Activated CD8-positive, alpha-beta memory T cell treated with anti-CD3 and anti-CD28 coated beads for 4 hours (primary cell): ENCODE results near the gene PEX16.

Source experiments
- DNase-seq, 2 donors: peaks; one replicate each; pipeline ENCODE4 v3.0.0-alpha.2; 2020; ENCODE audit warnings: low read depth in 2 of 2

PEX16 gene

DNA sequence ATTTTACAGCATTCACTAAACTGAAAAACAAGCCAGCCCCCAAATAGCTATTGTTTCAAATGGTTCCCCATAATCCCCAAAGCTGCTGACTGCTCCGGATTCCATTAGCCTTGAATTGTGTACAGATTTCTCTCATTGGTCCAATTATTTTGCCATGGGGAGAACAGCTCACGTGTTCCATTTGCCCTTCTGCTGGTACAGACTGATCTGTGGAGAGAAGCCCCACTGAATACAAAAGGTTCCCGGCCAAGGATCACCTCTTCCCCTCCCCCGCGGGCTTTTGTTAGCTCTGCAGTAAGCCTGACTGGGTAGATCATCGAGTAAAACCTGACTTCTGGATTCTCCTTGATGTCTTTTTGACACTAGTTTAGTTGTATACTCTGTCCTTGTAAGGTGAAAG, 41.3 kb downstream of the PEX16 start:
- no peak for DNase-seq

DNA sequence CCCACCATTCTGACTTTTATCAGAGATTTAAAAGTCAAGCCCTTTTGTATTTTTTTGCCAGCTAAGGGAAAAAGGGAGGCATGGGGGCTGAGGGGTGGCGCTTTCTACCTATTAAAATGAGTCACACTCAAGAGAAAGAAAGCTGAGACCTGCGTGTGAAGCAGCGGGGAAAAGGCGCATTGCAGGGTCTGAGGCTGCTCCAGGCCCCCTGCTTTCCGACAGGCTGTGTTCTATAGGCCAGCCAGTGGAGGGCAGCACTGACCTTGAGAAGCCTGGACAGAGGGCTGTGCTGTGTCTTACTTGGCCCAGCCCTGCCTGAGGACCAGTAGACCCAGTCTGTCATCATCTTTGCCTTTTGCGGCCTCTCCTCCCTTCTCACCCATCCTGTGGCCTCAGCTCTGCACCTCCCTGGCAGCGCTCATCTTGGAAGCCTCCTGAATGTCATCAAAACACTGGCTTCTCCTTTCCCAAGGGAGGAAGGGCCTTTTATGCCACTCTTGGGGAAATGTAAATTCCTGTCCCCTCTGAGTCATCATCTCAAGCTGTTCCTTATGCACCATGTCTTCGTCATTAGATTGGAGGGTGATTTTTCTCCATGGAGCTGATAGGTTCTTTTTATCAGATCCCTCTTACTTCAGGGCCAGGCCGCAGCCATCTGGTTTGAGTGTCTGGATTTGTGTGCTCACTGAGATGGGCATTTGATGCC, 44.9 kb downstream of the PEX16 start:
- DNase-seq: no peak

DNA sequence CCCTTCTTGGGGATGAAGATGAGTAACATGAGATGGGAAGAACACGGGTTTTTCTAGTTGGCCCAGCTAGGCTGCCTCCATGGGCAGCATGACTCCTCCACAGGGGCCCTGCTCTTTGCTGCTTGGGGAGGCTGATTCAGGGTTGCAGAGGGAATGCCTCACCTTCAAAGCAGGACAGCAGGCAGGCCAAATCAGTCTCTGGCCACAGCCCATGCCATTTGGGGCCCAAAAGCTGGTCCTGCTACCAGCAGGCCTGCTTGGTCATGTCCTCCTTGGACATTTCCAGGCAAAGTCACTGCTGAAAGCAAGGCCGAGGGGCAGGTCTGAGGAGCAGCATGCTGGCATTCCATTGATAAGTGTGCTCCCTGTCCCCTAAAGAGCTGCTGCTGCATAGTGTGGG, 46.0 kb downstream of the PEX16 start:
- no peak for DNase-seq

DNA sequence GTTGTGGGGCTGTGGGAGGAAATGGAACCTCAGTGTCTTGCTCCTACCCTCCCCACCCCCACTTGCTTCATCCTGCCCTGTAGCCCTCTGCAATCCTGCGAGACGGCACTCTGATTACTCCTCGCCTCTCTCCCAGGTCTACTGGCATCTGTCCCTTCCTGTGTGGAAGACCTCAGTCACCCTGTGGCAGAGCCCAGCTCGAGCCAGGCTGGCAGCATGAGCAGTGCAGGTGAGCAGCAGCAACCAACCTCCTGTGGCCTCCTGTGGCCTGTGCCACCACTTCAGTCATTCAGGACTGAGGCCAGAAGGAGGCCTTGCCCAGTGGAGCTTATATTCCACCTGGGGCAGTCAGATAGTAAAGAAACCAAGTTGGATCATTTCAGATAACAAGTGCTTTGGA, 47.0 kb downstream of the PEX16 start:
- no peak for DNase-seq

DNA sequence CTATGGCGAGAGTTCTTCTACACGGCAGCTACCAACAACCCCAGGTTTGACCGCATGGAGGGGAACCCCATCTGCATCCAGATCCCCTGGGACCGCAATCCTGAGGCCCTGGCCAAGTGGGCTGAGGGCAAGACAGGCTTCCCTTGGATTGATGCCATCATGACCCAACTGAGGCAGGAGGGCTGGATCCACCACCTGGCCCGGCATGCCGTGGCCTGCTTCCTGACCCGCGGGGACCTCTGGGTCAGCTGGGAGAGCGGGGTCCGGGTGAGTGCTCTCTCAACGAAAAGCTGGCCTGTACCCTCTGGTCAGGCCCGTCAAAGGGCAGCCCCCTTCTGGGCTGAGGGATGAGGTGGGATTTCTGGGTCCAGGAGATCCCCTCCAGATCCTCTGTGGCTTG, 48.1 kb downstream of the PEX16 start:
- no peak for DNase-seq

DNA sequence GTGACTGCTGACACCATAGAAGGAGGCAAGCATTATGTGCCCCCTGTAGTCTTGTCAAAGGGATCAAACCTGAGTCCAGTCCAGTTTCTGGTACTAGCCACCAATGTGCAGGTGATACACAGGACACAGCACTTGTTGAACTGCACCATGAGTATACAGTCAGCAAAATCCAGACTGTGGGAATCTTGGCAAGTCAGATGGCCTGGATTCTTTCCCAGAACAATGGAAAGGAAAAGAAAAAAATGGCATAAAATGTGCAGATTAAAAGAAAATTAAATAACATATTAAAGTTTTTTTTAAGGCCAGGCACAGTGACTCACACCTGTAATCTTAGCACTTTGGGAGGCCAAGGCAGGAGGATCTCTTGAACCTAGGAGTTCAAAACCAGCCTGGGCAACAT, 53.6 kb downstream of the PEX16 start:
- DNase-seq: no peak

DNA sequence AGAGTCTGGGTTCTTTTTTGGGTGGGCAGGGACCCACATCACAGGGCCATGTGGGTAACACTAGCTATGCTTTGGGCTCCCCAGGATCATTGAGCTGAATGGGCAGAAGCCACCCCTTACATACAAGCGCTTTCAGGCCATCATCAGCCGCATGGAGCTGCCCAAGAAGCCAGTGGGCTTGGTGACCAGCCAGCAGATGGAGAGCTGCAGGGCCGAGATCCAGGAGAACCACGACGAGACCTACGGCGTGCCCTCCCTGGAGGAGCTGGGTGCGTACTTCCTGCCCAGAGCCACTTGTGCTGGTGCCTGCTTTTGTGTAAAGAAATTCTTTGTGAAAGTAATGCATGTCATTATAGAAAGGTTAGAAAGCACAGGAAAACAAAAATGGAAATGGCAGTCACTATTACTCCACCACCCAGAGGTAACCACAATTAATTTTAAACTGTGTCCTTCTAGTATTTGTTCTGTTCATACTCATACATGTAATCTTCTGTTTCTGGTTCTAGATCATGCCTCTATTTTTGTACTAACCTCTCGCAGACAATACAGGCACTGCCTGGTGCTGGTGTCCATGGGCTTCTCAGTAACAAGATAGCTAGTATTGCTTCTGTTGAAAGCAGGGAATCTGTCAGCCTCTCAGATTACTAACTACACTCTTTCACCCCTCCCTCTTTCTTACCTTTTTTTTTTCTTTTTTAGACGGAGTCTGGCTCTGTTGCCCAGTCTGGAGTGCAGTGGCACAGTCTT, 56.7 kb downstream of the PEX16 start:
- no peak for DNase-seq

DNA sequence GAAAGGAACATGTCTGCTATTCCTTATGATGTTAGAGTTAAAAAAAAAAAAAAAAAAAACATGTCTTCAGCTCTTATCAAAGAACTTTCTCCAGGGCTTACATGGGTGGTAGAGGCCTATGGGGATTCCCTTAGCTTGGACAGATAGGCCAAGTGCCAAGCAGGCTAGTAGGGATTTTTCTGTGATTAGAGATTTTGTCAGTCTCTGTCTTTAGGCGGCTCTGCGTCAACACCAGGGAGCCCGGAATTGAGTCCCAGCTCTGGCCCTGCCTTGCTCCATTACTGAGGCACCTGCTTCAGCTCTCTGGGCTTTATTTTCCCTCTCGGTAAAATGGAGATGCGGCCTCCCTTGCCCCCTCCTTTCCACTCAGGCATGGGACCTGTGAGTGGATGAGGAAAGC, 57.3 kb downstream of the PEX16 start:
- DNase-seq: no peak
